ENCODE measurements around the gene ANKRD22.

Gene ANKRD22

GRCh38 chr10:88833723-88834122 lies 17.9 kb downstream of the ANKRD22 start:
- no peak for DNase-seq

DNA sequence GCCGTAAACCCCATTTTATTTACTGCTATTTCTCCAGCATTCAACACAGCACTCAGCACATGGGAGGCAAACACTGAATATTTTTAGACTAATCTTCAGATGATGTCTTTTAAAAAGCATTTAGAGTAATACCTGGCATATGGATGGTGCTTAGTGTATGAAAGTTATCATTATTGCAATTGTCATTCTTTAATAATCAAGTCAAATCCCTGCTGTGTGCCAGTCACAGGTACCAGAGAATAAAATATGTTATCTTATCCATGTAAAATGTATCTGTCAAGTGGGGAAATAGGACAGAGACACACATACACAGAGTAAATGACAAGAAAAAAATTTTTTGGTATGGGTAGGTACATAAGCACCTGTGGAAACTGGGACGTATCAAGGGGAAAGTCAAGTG lies 18.5 kb downstream of the ANKRD22 start:
- DNase-seq, result no peak

DNA sequence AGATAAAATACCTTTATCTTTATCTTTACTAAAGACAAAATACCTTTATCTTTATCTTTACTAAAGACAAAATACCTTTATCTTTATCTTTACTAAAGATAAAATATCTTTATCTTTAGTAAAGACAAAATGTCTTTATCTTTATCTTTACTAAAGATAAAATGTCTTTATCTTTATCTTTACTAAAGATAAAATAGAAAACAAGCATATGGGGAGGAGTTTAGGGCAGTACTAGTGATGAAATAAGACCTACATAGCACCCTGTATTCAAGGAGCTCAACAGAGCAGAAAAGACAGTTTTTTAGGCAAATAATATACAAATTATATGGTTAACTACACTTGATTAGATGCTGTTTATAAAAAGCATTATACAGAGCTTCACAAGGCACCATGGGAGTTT lies 19.3 kb downstream of the ANKRD22 start:
- DNase-seq, result no peak

DNA sequence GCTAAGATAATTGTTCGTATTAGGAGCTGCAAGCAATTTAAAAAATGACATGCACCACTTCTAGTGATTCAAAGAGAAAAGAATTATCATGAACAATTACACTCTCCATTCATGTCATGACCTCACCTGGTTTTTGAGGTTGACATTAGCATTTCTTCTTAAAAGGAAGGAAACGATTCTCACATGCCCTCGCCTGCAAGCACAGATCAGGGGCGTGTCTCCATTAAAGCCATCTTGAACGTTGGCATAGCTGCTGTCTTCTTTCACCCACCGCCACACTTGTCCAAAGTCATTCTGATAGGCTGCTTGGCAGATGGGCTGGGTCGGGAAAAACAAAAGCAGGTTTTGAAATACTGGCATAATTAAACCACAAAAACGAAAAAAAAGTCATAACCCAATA lies 19.9 kb downstream of the ANKRD22 start:
- DNase-seq, result no peak

GRCh38 chr10:88830643-88831268 lies 20.9 kb downstream of the ANKRD22 start:
- DNase-seq, result no peak

- DNase-seq, result no peak
These were observed 23.3 kb downstream of the ANKRD22 start for GRCh38 chr10:88828310-88828709.

DNA sequence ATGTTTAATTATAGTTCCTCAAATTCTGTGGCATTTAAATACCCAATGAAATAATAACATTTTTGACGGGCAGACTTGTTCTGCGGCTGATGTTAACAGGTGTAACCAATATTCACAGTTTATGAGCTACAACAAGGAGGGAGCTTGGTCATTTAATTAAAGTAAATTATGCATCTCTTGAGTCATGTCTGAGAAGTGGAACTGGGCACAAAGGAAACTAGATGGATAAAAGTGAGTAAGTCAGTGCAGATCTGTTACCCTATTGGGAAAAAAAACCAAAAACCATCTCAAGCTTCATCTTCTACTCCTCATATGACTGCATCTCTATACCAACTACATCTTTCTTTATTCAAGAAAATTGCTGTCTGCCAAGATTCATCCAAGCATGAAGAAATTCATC lies 24.0 kb downstream of the ANKRD22 start:
- DNase-seq, result no peak

- DNase-seq, result no peak
These were observed 25.3 kb downstream of the ANKRD22 start for GRCh38 chr10:88826388-88826787.

DNA sequence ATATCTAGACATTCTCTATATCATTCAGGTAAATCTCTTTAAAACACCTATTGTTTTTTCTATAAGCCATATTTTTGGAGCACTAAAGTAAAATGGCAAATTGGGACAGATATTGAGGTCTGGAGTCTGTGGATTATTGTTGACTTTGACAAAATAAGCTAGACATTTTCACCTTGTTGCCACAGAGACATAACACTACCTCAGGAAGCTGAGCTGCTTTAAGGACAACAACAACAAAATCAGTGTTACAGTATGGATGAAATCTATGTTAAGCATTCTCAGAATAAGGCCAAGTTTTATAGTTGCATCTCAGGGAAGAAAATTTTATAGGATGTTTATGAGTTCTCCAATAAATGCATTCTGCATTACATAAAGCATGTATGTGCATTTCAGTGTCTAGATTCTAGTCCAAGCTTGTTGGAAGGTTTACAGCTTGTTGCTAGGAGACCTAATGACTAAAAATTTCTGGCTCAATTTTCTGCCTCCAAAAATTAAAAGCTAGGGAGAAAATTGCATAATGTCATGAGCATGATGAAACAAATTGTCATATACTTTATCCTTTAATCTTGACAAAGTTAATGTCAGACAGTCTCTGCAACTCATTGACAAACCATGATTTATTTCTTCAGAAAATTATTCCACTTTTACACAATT lies 30.8 kb downstream of the ANKRD22 start:
- no peak for DNase-seq

- no peak for DNase-seq
These were observed 32.4 kb downstream of the ANKRD22 start for GRCh38 chr10:88819290-88819689.

DNA sequence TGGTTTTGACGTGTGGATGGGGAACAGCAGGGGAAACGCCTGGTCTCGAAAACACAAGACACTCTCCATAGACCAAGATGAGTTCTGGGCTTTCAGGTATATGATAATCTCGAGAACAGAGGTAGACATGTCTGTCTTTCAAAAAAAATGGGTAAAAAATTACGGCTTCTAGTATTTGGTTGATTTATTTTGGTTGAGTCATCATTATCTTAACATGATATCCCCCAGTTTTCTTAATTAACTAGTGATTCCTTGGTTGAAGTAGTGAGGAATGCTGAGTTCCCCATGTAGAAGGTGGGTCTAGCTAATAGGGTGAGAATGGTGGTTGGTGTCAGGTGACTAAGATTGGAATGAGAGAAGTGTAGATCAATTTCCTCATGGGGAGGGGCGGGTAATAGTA lies 38.4 kb downstream of the ANKRD22 start:
- DNase-seq, result no peak

DNA sequence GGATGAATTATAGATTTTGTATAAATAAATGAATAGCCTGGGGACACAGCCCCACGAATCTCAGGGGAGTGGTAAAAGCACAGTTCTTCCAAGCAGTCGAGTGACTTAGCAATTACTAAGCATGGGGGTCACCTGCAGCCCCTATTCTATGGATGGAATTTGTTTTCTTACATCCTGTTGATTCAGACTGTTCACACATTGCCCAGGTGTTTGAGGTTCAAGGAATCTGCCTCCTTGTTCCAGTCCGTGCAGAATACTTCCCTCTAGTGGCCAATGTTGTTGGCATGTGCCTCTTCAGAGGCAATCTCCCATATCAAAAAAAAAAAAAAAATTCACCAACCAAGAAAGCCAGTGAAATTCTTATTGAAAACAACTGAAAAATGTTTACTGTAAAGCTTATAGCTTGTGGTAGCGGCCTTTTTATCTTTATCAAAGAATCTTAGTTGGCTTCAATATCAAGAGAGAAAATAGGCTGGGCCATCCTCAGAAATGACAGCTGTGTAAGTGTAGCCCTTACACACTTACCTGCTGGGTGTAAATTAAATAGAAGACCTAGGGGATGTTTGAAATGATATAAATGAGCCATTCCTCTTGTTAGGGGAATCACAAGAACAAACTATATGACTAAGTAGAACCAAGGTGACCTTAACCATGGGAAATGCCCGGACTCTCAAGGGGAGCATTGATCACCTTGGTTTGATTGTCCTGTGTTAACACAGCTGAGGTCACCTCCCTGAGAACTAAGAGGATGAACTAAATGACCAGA lies 41.3 kb downstream of the ANKRD22 start:
- no peak for DNase-seq

DNA sequence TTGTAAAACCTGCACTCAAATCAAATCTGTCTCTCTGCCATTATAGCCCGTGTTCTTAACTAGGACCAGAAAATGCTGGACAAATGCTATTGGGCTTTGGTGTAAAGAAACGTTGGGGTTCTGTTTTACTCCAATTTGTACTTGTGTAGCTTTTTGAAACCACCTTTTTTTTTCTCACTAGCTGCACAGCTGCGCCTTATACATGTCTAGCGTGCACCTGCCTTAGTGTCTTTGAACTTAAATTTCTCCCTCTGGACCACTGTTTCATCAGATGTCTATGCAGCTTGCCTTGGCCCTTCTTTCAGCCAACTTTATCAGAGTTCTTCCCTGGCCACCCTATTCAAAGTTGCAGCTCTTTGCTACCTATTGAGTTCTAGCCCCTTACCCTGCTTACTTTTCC lies 42.0 kb downstream of the ANKRD22 start:
- DNase-seq, result no peak

DNA sequence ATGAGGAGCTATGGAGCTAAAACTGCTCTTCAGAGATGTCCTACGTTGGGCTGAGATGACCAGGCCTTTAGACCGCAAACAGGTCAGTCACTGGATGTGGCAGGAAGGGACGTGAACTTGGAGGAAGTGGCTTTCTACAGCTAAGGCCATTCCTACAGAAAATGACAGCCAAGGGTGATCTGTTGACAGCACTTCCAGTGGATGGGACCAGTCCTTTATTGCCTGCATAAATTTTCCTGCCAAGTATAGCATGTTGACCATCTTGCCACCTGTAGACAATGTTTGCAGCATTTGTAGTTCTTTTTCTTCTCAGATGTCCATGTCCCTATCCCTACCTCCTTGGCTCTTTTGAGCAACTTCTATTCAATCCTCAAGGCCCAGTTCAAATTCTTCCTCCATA lies 45.7 kb downstream of the ANKRD22 start:
- DNase-seq, result no peak

- no peak for DNase-seq
These were observed 46.3 kb downstream of the ANKRD22 start for GRCh38 chr10:88805361-88805760.

GRCh38 chr10:88804083-88804812 lies 47.4 kb downstream of the ANKRD22 start:
- DNase-seq, result no peak

GRCh38 chr10:88803641-88804040 lies 48.0 kb downstream of the ANKRD22 start:
- DNase-seq, result no peak

DNA sequence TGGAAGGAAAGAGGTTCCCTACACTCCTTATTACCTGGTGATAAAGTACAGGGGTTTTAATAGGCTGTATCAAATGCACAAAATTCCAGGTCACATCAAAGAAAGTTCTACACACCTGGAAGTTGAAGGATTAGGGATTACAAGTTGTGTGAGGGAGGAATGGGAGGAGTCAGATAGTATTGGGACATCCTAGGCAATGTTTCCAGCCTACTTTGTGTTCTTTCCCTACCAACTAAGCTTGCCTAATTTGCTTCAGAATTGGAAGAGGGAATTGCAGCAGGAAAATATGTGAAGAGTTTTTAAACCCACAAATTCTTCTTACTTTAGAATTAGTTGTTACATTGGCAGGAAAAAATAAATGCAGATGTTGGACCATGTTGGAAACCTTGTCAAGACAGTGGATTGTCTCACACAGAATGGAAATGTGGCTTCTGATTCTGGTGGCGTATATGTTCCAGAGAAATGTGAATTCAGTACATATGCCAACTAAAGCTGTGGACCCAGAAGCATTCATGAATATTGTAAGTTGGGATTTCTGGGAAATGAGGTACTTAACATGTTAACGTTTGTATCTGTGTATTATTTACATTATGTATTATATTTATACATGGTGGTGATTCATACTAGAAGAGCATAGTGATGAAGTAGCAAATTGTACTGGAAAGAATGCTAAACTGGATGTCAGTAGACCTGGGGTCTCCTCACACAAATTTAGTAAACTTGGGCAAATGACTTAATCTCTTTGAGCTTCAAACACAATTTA lies 48.9 kb downstream of the ANKRD22 start, which contains the start of gene LIPM:
TSS of gene LIPM (plus strand) at position 208 of the 763 bp plus-strand sequence. CDS start at position 375, 167 bp downstream.
- DNase-seq, result no peak

- no peak for DNase-seq
These were observed 51.2 kb downstream of the ANKRD22 start for GRCh38 chr10:88800152-88801125.

DNA sequence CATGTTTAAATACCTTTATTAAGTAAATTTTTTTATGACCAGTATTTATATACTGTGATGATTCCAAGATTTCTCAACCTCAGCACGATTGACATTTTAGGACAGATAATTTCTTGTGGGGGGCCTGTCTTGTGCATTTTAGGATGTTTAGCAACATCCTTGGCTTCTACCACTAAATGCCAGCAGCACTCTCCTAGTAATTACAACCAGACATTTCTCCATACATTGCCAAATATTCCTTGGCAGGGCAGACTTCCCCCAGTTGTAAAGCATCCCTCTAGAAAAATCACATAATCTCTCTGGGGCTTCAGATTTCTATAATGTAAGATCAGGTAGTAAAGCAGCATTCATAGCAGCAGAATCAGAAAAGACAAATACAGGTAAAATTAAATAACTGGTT lies 56.9 kb downstream of the ANKRD22 start:
- DNase-seq, result no peak

DNA sequence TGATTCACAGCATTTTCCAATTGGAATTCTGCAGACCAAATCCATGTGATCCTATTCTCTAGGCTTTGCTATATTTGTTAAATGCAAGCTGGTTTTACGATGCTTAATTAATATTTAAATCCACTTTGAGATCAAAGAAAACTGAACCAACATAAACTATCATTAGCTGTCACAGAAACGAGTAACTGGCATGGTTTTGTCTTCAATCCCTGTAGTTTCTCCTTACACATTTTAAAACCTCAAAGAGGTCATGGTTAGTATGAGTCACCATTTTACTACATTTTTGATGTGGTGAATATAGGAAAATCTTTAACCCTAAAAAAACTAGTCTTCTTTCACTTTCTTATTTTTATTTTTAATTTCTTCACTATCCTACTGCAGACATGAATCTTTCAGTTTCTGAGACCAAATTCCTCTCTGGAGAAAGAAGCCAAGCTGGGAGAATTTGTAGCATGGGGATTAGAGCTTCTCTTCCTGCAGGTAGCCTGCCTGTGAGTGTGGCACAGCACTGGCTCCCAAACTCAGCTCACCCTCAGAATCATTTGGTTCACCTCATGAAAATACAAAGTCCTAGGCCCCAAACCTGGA lies 57.8 kb downstream of the ANKRD22 start:
- DNase-seq, result no peak
